BE2C (cell line): ENCODE results near the gene RALGPS1.

Experiments used
- DNase-seq: peaks from one replicate; pipeline ENCODE4 v3.0.0-alpha.2; 2020
- H3K27me3 ChIP-seq: fragments of 250-450 bp; sonication (Bioruptor Pico); 2 replicates; pipeline ENCODE4 v1.5.1; 2020; ENCODE audit warnings: mild to moderate bottlenecking
- H3K36me3 ChIP-seq: fragments of 250-450 bp; sonication (Bioruptor Pico); 2 replicates; pipeline ENCODE4 v1.5.1; 2020; ENCODE audit warnings: mild to moderate bottlenecking
- H3K4me1 ChIP-seq: fragments of 250-450 bp; sonication (Bioruptor Pico); 2 replicates; pipeline ENCODE4 v1.5.1; 2020
- H3K4me3 ChIP-seq: 2 replicates; pipeline ENCODE4 v1.5.1; 2011; ENCODE audit warnings: low read depth, low read length
- H3K9me3 ChIP-seq: fragments of 250-450 bp; sonication (Bioruptor Pico); 2 replicates; pipeline ENCODE4 v1.5.1; 2020
- TF ChIP-seq, protein P1 (sequence below): IDR thresholded peaks from 2 replicates; pipeline ENCODE4 v1.5.1; 2012; ENCODE audit warnings: mild to moderate bottlenecking, low read depth, low read length

Gene RALGPS1

DNA sequence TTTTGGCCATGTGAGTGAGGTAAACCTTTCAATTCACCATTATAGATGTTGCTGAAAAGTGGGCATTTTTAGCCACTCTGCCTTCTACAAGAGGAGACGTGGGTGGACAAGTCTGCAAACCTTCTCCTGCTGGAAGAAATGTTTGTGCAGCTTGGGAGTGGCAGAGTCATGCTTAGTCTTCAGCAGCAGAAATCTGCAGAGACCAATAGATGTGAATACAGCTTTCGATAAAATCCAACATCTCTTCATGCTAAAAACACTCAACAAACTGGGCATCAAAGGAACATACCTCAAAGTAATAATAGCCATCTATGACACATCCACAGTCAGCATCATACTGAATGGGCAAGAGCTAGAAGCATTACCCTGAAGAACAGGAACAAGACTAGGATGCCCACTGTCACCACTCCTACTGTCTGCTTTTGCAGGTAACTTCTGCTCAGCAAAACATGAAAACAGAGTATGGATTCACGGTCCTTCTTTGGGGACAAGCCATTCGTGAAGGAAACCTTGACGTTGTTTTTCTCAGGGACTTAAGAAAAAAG, 91.3 kb downstream of the RALGPS1 start:
- no peak for DNase-seq
- Histone ChIP-seq H3K4me3 (no peak overlapping the region), H3K4me1 (no peaks in the 10 kb centered on the region), H3K27me3 (no peaks in the 10 kb centered on the region), H3K9me3 (no peaks in the 10 kb centered on the region), H3K36me3 (no peaks in the 10 kb centered on the region)
- TF ChIP-seq, protein P1, sequence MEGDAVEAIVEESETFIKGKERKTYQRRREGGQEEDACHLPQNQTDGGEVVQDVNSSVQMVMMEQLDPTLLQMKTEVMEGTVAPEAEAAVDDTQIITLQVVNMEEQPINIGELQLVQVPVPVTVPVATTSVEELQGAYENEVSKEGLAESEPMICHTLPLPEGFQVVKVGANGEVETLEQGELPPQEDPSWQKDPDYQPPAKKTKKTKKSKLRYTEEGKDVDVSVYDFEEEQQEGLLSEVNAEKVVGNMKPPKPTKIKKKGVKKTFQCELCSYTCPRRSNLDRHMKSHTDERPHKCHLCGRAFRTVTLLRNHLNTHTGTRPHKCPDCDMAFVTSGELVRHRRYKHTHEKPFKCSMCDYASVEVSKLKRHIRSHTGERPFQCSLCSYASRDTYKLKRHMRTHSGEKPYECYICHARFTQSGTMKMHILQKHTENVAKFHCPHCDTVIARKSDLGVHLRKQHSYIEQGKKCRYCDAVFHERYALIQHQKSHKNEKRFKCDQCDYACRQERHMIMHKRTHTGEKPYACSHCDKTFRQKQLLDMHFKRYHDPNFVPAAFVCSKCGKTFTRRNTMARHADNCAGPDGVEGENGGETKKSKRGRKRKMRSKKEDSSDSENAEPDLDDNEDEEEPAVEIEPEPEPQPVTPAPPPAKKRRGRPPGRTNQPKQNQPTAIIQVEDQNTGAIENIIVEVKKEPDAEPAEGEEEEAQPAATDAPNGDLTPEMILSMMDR, result no peak

DNA sequence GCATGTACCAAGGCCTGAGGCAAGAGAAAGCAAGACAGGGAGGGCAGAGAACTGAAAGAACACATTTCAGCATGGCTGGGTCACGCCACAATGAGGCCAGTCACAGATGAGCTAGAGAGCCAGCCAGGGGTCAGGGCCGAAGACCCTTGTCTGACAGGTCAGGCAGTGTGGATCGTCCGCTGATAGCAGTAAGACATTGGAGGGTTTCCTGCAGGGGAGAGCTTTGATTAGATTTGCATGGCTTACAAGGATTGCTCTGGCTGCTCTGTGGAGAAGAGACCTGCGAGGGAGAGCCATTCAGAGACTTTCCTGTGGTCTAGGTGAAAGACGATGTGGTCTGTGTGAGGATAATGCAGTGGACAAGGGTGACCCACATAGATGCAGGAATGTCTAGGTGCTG, 93.1 kb downstream of the RALGPS1 start:
- TF ChIP-seq, protein P1, result no peak
- no peak for DNase-seq
- Histone ChIP-seq H3K36me3 (no peaks in the 10 kb centered on the region), H3K9me3 (no peaks in the 10 kb centered on the region), H3K4me1 (no peaks in the 10 kb centered on the region), H3K27me3 (no peaks in the 10 kb centered on the region), H3K4me3 (no peak overlapping the region)

DNA sequence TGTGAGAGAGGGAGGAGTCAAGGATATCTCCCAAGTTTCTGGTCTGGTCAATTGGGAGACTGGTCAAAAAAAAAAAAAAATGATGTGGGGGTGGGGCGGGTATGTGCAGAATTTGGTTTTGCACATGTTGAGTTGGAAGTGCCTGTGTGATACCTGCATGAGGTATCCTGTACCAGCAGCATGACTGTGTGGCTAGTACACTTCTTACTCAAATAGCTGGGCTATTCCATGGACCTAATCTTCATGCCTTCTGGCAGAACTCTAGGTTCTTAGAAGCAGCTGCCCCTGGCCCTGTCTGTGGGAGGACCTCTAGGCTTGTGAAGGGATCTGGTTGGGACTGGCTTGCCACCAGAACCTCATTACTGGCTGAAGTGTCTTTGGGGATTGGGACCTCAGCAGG, 93.5 kb downstream of the RALGPS1 start:
- no peak for DNase-seq
- H3K9me3 ChIP-seq, result no peaks in the 10 kb centered on the region
- H3K27me3 ChIP-seq, result no peaks in the 10 kb centered on the region
- no peaks in the 10 kb centered on the region for H3K36me3 ChIP-seq
- H3K4me1 ChIP-seq, result no peaks in the 10 kb centered on the region
- TF ChIP-seq, protein P1, result no peak
- H3K4me3 ChIP-seq, result no peak overlapping the region

DNA sequence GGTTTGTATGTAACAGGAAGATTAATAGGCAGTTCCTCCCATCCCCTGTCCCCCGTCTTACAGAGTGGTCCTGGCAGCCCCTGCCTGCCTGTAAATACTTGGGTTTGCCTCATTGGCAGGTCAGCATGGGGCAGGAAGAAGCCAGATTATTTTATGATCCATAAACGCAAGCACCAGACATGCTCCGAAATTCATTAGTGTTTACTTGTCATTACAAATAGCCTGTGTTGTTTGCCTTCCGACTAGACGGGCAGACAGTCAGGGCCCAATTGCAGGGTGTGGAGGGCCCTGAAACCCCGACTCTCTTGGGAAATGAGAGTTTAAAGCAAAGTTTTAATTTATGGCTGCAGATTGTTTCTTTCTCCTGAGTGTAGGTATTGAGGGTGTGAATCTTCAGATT, 97.2 kb downstream of the RALGPS1 start:
- DNase-seq, result no peak
- Histone ChIP-seq H3K4me1 (no peaks in the 10 kb centered on the region; the same call in 1 of the 2 replicates), H3K27me3 (no peaks in the 10 kb centered on the region), H3K36me3 (no peaks in the 10 kb centered on the region), H3K9me3 (no peaks in the 10 kb centered on the region), H3K4me3 (no peak overlapping the region)
- TF ChIP-seq, protein P1, result no peak

DNA sequence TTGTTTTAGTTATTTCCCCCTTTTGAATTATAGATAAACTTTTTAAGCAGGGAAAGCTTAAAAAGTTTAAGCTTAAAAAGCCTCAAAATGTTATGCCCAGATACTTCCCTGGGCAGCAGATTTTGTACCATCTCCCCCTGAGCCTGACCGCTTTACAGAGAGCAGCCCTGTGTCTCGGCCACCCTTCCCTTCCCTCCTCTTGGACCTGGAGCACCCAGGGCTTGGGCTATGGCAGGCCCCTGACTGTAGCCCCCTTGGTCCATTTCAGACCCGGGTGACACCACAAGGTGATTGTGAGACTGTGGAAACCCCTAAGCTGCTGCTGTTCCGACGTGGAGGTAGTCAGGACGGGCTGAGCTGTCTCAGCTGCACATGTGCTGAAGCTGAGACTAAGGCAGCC, 97.7 kb downstream of the RALGPS1 start:
- no peaks in the 10 kb centered on the region for H3K27me3 ChIP-seq
- TF ChIP-seq, protein P1, result no peak
- H3K4me3 ChIP-seq, result no peak overlapping the region
- H3K36me3 ChIP-seq, result no peaks in the 10 kb centered on the region
- H3K9me3 ChIP-seq, result no peaks in the 10 kb centered on the region
- no peak for DNase-seq
- no peaks in the 10 kb centered on the region; the same call in 1 of the 2 replicates for H3K4me1 ChIP-seq

DNA sequence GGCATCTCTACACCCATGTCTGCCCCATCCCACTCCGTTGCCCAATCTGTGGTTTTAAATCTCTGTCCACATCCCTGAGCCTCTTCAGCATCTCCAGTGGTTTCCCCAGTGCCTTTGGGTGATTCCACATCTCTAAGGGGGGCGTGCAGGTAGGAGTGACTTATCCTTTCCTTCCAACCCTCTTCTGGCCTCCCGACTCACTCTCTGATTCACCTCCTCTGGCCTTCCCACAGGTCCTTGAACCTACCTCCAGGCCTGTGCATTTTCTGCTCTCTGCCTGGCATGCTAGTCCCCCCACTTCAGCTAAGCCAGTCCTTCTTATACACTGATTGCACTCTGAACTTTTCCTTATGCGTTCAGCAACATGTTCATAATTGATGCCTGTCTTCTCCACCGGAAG, 99.0 kb downstream of the RALGPS1 start:
- TF ChIP-seq, protein P1, result no peak
- Histone ChIP-seq H3K36me3 (no peaks in the 10 kb centered on the region), H3K27me3 (no peaks in the 10 kb centered on the region), H3K4me3 (no peak overlapping the region), H3K9me3 (no peaks in the 10 kb centered on the region), H3K4me1 (no peaks in the 10 kb centered on the region; the same call in 1 of the 2 replicates)
- no peak for DNase-seq
